H1 (cell line): ENCODE data around the gene SCD.

Source experiments
- ATF2 ChIP-seq: IDR thresholded peaks from 2 replicates; pipeline ENCODE4 v1.6.1; 2012; ENCODE audit warnings: low read length, inconsistent platforms
- EP300 ChIP-seq, 2 experiments: IDR thresholded peaks; 1 replicate in 1 of 2; 2 replicates in 1 of 2; pipeline ENCODE4 v1.6.1; 2011 to 2012; ENCODE audit warnings: low read depth in 2 of 2, low read length in 2 of 2, mild to moderate bottlenecking in 2 of 2, borderline replicate concordance in 1 of 2, inconsistent platforms in 1 of 2, moderate library complexity in 1 of 2
- EZH2 ChIP-seq: fragments of 200-600 bp; sonication (generic); IDR thresholded peaks from 2 replicates; pipeline ENCODE4 v1.7.1; 2012; ENCODE audit warnings: low read depth, mild to moderate bottlenecking, moderate library complexity, low read length, inconsistent platforms; ENCODE audit not compliant: severe bottlenecking
- HDAC6 ChIP-seq: IDR thresholded peaks from one replicate; pipeline ENCODE4 v1.7.1; 2012; ENCODE audit warnings: low read depth, mild to moderate bottlenecking, inconsistent platforms, low read length, moderate library complexity
- JUND ChIP-seq: IDR thresholded peaks from 2 replicates; pipeline ENCODE4 v1.6.1; 2011; ENCODE audit warnings: mild to moderate bottlenecking, improper control_type of control experiment, low read length
- POLR2A ChIP-seq, 2 experiments: IDR thresholded peaks; 1 replicate in 1 of 2; 2 replicates in 1 of 2; pipeline ENCODE4 v1.6.1; 2011; ENCODE audit warnings: low read depth in 2 of 2, low read length in 2 of 2, mild to moderate bottlenecking in 2 of 2; ENCODE audit errors: control extremely low read depth in 1 of 2
- POLR2AphosphoS5 ChIP-seq: IDR thresholded peaks from 2 replicates; pipeline ENCODE4 v1.6.1; 2011; ENCODE audit warnings: low read depth, low read length
- RFX5 ChIP-seq: IDR thresholded peaks from 2 replicates; pipeline ENCODE4 v1.6.1; 2011; ENCODE audit warnings: low read depth, low read length, improper control_type of control experiment, borderline replicate concordance
- SRF ChIP-seq: IDR thresholded peaks from 2 replicates; pipeline ENCODE4 v1.6.1; 2011; ENCODE audit warnings: mild to moderate bottlenecking, low read depth, low read length, moderate library complexity
- TF ChIP-seq, protein P1 (sequence below), 3 experiments: IDR thresholded peaks; 1 replicate in 2 of 3; 2 replicates in 1 of 3; pipeline versions ENCODE4 v1.5.1 to v1.6.1; 2011; ENCODE audit warnings: low read length in 3 of 3, mild to moderate bottlenecking in 3 of 3, inconsistent platforms in 2 of 3, low read depth in 1 of 3, moderate library complexity in 1 of 3; ENCODE audit not compliant: insufficient read depth in 1 of 3; ENCODE audit errors: control extremely low read depth in 1 of 3
- TF ChIP-seq, protein P2 (sequence below): IDR thresholded peaks from 2 replicates; pipeline ENCODE4 v1.6.1; 2011; ENCODE audit warnings: low read length, improper control_type of control experiment
- TF ChIP-seq, protein P3 (sequence below): IDR thresholded peaks from 2 replicates; pipeline ENCODE4 v1.6.1; 2012; ENCODE audit warnings: inconsistent platforms
- TF ChIP-seq, protein P4 (sequence below): IDR thresholded peaks from 2 replicates; pipeline ENCODE4 v1.6.1; 2012; ENCODE audit warnings: inconsistent platforms

GRCh38 chr10:100348389-100348927, 1.4 kb downstream of the SCD start:
- TF ChIP-seq, protein P1, sequence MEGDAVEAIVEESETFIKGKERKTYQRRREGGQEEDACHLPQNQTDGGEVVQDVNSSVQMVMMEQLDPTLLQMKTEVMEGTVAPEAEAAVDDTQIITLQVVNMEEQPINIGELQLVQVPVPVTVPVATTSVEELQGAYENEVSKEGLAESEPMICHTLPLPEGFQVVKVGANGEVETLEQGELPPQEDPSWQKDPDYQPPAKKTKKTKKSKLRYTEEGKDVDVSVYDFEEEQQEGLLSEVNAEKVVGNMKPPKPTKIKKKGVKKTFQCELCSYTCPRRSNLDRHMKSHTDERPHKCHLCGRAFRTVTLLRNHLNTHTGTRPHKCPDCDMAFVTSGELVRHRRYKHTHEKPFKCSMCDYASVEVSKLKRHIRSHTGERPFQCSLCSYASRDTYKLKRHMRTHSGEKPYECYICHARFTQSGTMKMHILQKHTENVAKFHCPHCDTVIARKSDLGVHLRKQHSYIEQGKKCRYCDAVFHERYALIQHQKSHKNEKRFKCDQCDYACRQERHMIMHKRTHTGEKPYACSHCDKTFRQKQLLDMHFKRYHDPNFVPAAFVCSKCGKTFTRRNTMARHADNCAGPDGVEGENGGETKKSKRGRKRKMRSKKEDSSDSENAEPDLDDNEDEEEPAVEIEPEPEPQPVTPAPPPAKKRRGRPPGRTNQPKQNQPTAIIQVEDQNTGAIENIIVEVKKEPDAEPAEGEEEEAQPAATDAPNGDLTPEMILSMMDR (IDR thresholded peaks at IDR 0.05; ENCODE audit: control extremely low read depth in 1 of 3, insufficient read depth in 1 of 3, low read depth in 1 of 3, low read length in 3 of 3): no peak
- TF ChIP-seq, protein P2, sequence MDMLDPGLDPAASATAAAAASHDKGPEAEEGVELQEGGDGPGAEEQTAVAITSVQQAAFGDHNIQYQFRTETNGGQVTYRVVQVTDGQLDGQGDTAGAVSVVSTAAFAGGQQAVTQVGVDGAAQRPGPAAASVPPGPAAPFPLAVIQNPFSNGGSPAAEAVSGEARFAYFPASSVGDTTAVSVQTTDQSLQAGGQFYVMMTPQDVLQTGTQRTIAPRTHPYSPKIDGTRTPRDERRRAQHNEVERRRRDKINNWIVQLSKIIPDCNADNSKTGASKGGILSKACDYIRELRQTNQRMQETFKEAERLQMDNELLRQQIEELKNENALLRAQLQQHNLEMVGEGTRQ: no peak
- no peak for TF ChIP-seq EZH2
- TF ChIP-seq EP300 (IDR thresholded peaks at IDR 0.05; ENCODE audit: borderline replicate concordance in 1 of 2, low read depth in 2 of 2, low read length in 2 of 2): no peak
- no peak for TF ChIP-seq SRF
- no peak for TF ChIP-seq HDAC6
- TF ChIP-seq, protein P3, sequence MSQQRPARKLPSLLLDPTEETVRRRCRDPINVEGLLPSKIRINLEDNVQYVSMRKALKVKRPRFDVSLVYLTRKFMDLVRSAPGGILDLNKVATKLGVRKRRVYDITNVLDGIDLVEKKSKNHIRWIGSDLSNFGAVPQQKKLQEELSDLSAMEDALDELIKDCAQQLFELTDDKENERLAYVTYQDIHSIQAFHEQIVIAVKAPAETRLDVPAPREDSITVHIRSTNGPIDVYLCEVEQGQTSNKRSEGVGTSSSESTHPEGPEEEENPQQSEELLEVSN: no peak
- no peak for TF ChIP-seq POLR2A (IDR thresholded peaks at IDR 0.05; ENCODE audit: control extremely low read depth in 1 of 2, low read depth in 2 of 2, low read length in 2 of 2)
- no peak for TF ChIP-seq ATF2
- no peak for TF ChIP-seq POLR2AphosphoS5
- TF ChIP-seq, protein P4, sequence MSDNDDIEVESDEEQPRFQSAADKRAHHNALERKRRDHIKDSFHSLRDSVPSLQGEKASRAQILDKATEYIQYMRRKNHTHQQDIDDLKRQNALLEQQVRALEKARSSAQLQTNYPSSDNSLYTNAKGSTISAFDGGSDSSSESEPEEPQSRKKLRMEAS: no peak
- TF ChIP-seq JUND: no peak
- TF ChIP-seq RFX5: no peak
